ENCODE data around the gene KRTAP9-9. TPM values are rescaled to one million over a fixed set of nuclear protein-coding genes. Genes with fewer than 3 reads are reported as not detected.

Gene KRTAP9-9
- total RNA-seq, 1 donor from 2014 or later, result not detected

Other genes starting within 250 kb of the KRTAP9-9 start
- not detected for gene KRTAP3-1, start 246.3 kb upstream of the KRTAP9-9 start, total RNA-seq
- gene KRTAP1-5, start 228.2 kb upstream of the KRTAP9-9 start, total RNA-seq, result not detected
- not detected for gene KRTAP1-4, start 225.2 kb upstream of the KRTAP9-9 start, total RNA-seq
- not detected for gene KRTAP1-3, start 220.5 kb upstream of the KRTAP9-9 start, total RNA-seq
- gene KRTAP1-1, start 213.9 kb upstream of the KRTAP9-9 start, total RNA-seq, result not detected
- not detected for gene KRTAP2-1, start 208.1 kb upstream of the KRTAP9-9 start, total RNA-seq
- not detected for gene KRTAP2-2, start 200.2 kb upstream of the KRTAP9-9 start, total RNA-seq
- gene KRTAP2-3, start 195.3 kb upstream of the KRTAP9-9 start, total RNA-seq, result not detected
- gene KRTAP2-4, start 189.5 kb upstream of the KRTAP9-9 start, total RNA-seq, result not detected
- not detected for gene KRTAP4-7, start 171.2 kb upstream of the KRTAP9-9 start, total RNA-seq
- gene KRTAP4-8, start 157.2 kb upstream of the KRTAP9-9 start, total RNA-seq, result not detected
- gene KRTAP4-16, start 153.2 kb upstream of the KRTAP9-9 start, total RNA-seq, result not detected
- not detected for gene KRTAP4-9, start 150.0 kb upstream of the KRTAP9-9 start, total RNA-seq
- not detected for gene KRTAP4-11, start 137.0 kb upstream of the KRTAP9-9 start, total RNA-seq
- not detected for gene KRTAP4-12, start 131.2 kb upstream of the KRTAP9-9 start, total RNA-seq
- not detected for gene KRTAP4-6, start 114.8 kb upstream of the KRTAP9-9 start, total RNA-seq
- gene KRTAP4-5, start 105.6 kb upstream of the KRTAP9-9 start, total RNA-seq, result not detected
- gene KRTAP4-4, start 94.6 kb upstream of the KRTAP9-9 start, total RNA-seq, result not detected
- not detected for gene KRTAP4-3, start 87.2 kb upstream of the KRTAP9-9 start, total RNA-seq
- gene KRTAP4-2, start 77.2 kb upstream of the KRTAP9-9 start, total RNA-seq, result not detected
- not detected for gene KRTAP4-1, start 70.5 kb upstream of the KRTAP9-9 start, total RNA-seq
- not detected for gene KRTAP9-1, start 65.5 kb upstream of the KRTAP9-9 start, total RNA-seq
- not detected for gene KRTAP9-2, start 28.7 kb upstream of the KRTAP9-9 start, total RNA-seq
- gene KRTAP9-3, start 22.9 kb upstream of the KRTAP9-9 start, total RNA-seq, result not detected
- not detected for gene KRTAP9-8, start 17.4 kb upstream of the KRTAP9-9 start, total RNA-seq
- gene KRTAP9-4, start 5.7 kb upstream of the KRTAP9-9 start, total RNA-seq, result not detected
- gene KRTAP9-6, start 10.0 kb downstream of the KRTAP9-9 start, total RNA-seq, result not detected
- gene KRTAP9-7, start 20.3 kb downstream of the KRTAP9-9 start, total RNA-seq, result not detected
- not detected for gene KRTAP29-1, start 47.5 kb downstream of the KRTAP9-9 start, total RNA-seq
- not detected for gene KRTAP16-1, start 53.9 kb downstream of the KRTAP9-9 start, total RNA-seq
- gene KRTAP17-1, start 60.3 kb downstream of the KRTAP9-9 start, total RNA-seq, result not detected
- not detected for gene KRT33A, start 95.4 kb downstream of the KRTAP9-9 start, total RNA-seq
- gene KRT33B, start 114.4 kb downstream of the KRTAP9-9 start, total RNA-seq, result not detected
- not detected for gene KRT34, start 126.9 kb downstream of the KRTAP9-9 start, total RNA-seq
- not detected for gene KRT31, start 142.2 kb downstream of the KRTAP9-9 start, total RNA-seq
- gene KRT37, start 169.2 kb downstream of the KRTAP9-9 start, total RNA-seq, result not detected
- not detected for gene KRT38, start 185.6 kb downstream of the KRTAP9-9 start, total RNA-seq
- gene KRT32, start 212.0 kb downstream of the KRTAP9-9 start, total RNA-seq, result not detected
- not detected for gene KRT35, start 225.8 kb downstream of the KRTAP9-9 start, total RNA-seq
- gene KRT36, start 234.5 kb downstream of the KRTAP9-9 start, total RNA-seq, result not detected